Measurements from ENCODE around the gene PARD3. TPM values are rescaled to one million over a fixed set of nuclear protein-coding genes. Genes with fewer than 3 reads are reported as not detected.
A peak's percentile ranks its signal among the peaks of the same experiment; 100 is the strongest.

PARD3 gene
- polyA plus RNA-seq, 4 donors: 64.9 to 85.2 (median 73.4) TPM

- DNase-seq (ENCODE audit: low read depth in 4 of 4, low spot score in 2 of 4): no peak
Measured at GRCh38 chr10:34340934-34341333, 474.2 kb downstream of the PARD3 start.

GRCh38 chr10:34339816-34340553, 475.1 kb downstream of the PARD3 start:
- DNase-seq (ENCODE audit: low read depth in 4 of 4, low spot score in 2 of 4): no peak

DNA sequence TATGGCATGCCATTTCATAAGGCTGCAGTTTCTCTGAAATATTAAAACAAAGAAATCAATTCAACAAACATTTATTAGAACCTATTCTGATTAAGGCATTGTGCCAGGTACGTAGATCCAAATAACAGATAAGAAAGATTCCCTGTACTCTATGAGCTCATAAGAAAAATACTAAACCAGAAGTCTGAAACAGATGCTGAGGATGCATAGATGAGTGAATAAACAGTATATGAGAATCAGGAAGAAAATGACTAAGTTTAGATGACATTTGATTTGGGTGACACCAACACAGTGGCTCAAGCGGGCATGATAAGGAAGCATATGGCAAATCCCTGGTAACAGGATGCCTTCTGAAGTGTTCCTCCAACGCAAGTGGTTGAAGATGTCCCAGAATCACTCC, 477.2 kb downstream of the PARD3 start:
- no peak for DNase-seq (ENCODE audit: low read depth in 4 of 4, low spot score in 2 of 4)

GRCh38 chr10:34335960-34336690, 479.0 kb downstream of the PARD3 start:
- no peak for DNase-seq (ENCODE audit: low read depth in 4 of 4, low spot score in 2 of 4)

DNA sequence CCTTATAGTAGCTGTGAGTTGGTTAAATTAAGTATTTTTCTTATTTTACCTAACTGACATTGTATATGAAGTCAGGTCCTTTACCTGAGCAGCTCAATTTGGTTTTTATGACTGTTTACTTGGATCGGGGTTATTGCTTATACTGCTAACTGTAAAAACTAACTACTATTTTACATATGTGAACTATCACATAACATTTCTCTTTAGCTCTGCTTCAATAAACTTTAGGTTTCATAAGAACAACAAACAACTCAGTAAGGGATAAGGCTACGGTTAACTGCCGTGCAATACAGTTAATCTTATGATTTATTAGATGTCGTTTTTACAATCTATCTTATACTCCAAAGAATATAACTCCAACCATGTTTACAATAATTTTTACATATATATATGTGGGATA, 480.2 kb downstream of the PARD3 start:
- no peak for DNase-seq (ENCODE audit: low read depth in 4 of 4, low spot score in 2 of 4)

DNA sequence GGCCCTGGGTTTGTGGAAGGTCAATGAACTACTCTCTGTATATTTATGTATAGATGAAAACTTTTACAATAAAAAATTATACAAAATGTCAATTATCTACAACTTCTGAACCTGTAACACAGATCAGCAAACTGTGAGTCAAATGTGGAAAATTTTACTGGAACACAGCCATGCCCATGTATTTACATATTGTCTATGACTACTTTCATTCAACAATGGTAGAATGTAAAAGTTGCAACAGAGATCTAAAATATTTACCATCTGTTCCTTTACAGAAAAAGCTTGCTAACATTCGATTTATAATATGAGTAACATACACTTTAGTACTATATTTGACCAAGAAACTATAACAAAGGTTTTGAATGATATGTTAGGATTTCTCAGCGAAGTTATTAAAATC, 481.6 kb downstream of the PARD3 start:
- no peak for DNase-seq (ENCODE audit: low read depth in 4 of 4, low spot score in 2 of 4)

DNA sequence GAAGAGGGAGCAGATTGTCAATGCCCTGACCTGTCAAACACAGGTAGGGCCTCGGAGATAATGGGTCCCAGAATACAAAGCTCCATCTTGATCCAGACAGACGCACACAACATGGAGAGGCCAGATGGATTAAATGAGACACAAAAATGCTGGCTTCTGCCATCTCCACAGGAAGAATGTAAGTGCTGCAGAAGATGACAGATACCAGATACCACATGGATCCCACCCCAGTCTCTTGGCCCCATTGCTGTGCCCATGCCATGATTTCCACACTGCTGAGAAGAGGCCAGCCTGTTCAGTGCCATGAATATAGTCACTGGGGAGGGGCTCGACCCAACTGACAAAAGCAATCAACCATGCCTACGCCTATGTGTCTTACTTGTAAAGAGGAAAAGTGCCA, 487.9 kb downstream of the PARD3 start:
- DNase-seq (ENCODE audit: low read depth in 4 of 4, low spot score in 2 of 4): no peak

DNA sequence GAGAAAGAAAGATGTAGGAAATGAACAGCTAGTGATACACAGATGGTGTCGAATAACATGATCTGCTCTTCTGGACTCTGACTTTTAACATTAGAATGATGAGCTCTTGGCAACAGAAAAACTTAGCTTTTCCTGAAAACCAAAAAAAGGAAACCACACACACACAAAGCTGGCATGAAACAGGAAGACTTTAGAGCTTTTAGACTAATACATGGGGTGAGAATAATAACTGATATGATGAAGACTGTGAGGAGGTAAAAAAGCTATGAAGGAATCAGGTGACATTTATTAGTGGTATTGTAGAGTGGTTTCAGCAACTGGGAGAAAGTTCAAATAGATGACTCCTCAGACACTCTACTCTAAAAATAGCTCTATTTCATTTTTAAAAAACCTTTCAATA, 491.9 kb downstream of the PARD3 start:
- DNase-seq (ENCODE audit: low read depth in 4 of 4, low spot score in 2 of 4): no peak

GRCh38 chr10:34320265-34320664, 494.8 kb downstream of the PARD3 start:
- no peak for DNase-seq (ENCODE audit: low read depth in 4 of 4, low spot score in 2 of 4)

- peak in 2 of 4 donors; percentile 24 to 52 for DNase-seq (ENCODE audit: low read depth in 4 of 4, low spot score in 2 of 4)
Measured at GRCh38 chr10:34319197-34319846, 495.8 kb downstream of the PARD3 start.

- no peak for DNase-seq (ENCODE audit: low read depth in 4 of 4, low spot score in 2 of 4)
Measured at GRCh38 chr10:34316154-34316553, 498.9 kb downstream of the PARD3 start.

DNA sequence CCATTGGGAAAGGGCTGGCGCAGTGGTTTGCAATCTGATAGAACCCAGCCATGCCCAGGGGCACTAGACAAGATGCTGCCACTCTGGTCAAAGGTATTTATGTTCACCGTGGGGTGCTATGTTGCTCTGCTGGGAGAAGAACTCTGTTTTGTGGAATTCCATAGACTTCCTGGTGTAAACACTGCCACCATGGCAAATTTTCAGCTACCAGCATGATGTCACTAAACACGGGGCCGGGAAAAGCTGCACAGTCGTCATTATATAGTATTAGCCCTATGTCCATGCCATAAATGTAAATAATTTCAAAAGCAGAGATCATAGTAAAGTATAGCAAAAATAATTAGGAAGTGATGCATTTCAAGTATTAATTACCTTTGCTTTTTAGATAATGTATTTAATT, 500.6 kb downstream of the PARD3 start:
- DNase-seq (ENCODE audit: low read depth in 4 of 4, low spot score in 2 of 4): no peak

DNA sequence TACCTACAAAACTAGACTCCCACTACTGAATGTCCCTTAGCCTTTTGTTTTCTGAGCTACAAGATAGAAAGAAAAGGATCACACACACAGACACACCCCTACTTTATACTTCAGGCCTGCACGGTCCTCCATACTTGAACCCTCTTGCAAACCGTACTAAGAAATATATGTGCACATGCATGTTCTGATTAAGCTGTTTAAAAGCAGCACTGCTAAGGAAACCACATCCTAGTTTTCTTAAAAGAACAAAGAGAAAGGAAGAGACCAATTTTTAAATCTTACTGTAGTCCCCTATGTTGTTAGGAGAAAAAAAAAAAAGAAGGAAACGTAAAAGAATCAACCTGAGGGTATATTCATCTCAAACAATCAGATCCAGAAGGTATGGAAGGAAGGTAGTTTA, 501.2 kb downstream of the PARD3 start:
- no peak for DNase-seq (ENCODE audit: low read depth in 4 of 4, low spot score in 2 of 4)

DNA sequence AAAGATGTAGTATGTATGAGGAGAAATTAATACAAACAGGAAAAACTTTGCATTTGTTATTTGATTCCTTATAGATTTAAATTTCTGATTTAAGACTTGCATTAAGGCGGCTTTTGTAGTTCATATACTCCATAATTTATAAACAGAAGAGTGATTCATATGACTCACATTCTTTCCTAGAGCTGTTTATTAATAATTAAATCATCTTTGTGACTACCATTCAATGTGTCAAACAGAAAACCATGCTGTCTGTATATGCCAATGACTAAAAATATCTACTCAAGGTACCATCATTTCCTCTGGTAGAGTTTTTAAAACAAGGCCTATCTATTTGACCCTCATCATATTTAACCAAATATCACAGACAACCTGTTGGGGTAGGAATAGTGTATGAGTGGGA, 501.7 kb downstream of the PARD3 start:
- DNase-seq (ENCODE audit: low read depth in 4 of 4, low spot score in 2 of 4): no peak

DNA sequence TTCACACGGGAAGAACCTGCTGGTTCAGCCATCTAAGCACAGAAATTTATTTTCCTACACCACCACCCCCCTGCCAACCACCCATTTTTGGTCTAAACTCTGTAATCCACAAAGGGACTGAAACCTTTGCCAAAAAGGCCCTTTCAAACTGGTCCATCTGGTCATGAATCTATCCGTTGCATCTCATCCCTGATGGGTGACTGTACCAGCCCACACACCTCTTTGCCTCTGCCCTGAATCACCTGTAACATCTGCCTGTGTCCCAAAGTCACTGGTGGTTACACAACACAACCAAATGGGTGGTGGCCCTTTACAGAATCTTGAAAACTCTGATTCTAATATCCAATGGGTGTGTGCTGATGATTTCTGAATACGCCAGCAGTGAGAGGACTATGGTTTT, 503.4 kb downstream of the PARD3 start:
- no peak for DNase-seq (ENCODE audit: low read depth in 4 of 4, low spot score in 2 of 4)

DNA sequence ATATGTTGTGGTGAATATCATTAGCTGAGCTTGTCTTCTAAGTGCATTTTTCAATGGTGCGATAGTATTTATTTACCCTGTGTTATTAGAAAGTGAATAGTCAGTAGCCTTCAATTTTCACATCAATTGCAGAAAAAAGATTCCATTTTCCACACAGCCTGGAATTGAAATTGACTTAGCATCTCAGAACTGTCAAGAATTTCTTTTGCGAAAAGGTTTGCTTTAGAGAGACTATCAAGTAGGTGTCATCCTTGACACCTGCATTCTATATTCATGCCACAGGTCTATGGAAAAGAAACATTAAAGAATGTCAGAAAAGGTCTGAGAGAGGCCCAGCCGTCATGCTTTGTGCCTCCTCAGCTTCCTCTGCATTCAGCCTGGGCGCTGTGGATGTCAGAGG, 504.9 kb downstream of the PARD3 start:
- DNase-seq (ENCODE audit: low read depth in 4 of 4, low spot score in 2 of 4): no peak

DNA sequence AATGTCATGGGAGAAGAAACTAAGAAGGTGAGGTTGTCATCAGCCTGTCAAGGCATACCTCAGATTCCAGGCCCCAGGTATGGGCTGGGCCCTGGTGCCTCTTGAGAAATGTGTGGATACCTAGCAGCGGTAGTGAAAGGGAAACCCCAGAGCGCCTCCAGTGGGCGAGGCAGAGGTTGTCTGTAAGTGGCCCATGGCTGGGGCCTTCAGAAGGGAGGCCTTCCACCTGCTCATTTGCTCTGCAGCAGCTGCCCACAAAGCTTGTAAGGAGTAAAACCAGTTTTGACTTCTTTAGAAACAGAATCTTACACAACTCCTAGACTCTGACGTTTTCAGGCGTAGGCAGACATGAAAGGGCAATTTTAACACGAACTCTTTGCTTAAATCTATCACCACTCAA, 509.9 kb downstream of the PARD3 start:
- DNase-seq (ENCODE audit: low read depth in 4 of 4, low spot score in 2 of 4): no peak

- DNase-seq (ENCODE audit: low read depth in 4 of 4, low spot score in 2 of 4): no peak
Measured at GRCh38 chr10:34303022-34303421, 512.1 kb downstream of the PARD3 start.

DNA sequence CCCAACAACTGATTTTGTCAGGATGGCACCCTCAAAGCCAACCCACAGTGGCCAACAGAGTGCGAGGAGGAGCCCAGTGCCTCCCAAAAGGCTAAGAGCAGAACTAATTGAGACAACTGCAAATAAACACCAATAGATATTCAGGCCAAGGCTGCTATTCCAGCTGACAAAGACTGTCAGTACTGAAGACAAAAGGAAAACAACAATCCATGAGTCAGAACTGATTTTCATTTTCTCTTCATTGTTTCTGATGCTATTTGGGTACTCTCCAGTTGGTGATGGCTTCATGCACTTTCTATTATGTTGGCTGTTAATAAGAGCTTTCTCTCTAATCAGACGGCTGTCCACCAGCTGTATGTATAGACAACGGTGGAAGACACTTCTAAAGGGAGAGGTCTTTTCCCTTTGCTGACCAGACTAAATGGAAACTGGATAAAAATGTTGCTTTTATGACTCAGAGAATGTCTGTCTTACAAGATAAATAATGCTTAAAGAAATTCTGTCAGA, 515.9 kb downstream of the PARD3 start:
- DNase-seq (ENCODE audit: low read depth in 4 of 4, low spot score in 2 of 4): no peak

GRCh38 chr10:34298346-34298818, 516.7 kb downstream of the PARD3 start:
- DNase-seq (ENCODE audit: low read depth in 4 of 4, low spot score in 2 of 4): no peak

DNA sequence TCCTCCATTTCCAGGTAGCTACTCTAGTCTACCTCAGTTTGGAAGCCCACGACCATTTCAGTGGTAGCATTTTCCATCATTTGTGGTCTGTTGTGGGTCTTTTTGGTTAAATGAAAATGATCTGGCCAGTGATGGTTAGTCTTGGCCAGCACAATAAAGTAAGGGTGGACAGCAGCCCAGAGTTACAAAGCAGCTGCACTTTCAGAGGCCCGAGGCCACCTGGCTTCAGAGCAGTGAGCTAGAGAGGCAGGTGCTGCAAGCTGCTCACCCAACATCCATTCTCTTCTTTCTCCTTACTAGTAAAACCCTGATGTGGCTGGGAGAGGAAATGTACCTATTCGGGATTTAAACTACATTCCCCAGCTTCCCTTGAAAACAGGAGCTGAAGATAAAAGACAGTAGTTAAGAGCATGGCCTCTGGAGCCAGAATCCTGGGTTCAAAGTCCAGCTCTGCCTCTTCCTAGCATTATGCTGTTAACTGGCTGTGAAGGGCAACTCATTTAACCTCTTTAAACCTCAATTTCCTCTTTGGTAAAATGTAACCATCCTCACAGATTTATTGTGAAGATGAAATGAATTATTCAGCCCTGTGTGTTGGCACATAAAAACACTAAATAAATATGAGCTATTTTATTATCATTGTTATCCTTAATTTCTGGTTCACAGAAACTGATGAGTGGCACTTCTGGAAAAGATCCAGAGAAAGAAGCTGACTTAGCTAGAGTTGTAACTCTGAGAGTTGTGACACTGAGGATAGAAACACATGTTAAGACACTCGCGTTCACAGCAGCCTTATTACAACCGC, 517.4 kb downstream of the PARD3 start:
- DNase-seq (ENCODE audit: low read depth in 4 of 4, low spot score in 2 of 4): no peak
